Skeletal muscle cell (primary cell): ENCODE data around the gene NRXN3.

Experiments
- DNase-seq: peaks from one replicate; pipeline ENCODE4 v3.0.0-alpha.2; 2010; ENCODE audit warnings: low read depth
- H3K4me3 ChIP-seq: 2 replicates; pipeline ENCODE4 v1.5.1; 2011; ENCODE audit warnings: low read depth, mild to moderate bottlenecking, control low read depth, low read length, moderate library complexity

NRXN3 gene

DNA sequence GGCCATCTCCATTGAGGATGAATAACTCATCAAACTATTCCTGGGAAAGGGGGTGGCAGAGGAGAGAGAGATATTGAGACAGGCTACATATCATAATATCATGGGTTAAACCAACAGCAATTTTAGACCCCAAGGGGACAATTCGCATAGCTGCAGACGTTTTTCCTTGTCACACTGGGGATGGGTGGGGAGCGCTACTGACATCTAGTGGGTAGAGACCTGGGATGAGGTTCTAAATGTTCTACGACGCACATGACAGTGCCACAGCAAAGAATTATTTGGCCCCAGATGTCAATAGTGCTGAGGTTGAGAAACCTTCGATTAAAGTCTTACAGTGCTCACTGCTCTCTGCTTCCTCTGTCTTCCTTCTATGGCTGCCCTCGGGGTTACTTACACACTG, 425.6 kb downstream of the NRXN3 start:
- H3K4me3 ChIP-seq, result no peak overlapping the region
- no peak for DNase-seq

GRCh38 chr14:78598046-78598920, 428.1 kb downstream of the NRXN3 start:
- no peak overlapping the region for H3K4me3 ChIP-seq
- no peak for DNase-seq

DNA sequence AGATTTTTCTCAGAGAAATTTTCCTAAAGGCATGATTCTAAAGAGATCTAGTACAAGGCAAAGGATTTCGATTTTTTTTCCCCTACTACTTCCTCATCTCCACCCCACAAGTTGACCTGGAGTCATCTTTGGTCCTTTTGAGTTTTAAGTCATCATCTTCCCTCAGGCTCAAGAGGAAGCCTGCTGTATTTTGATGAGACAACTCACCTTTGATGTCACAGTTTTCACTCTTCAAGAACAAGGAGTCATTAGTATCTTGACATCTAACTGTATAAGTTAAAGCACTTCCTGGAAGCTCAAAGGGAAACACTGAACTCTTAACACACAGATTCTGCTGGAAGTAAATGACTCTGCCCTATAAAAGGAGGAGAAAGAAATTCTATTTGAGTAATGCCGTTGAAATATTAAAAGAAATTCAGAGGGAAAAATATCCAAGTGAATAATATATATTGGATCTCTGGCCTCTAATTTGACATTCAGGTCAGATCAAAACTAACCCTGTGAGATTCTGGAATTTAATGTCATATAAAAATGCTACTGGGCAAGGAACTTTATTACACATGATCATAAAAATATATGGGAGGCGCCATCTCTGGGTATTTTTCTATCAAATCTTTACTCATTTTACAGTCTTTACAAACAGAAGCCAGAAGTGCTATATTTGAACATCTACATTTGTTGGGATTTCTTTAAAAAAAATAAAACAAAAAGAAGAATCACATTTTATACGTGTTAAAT, 435.0 kb downstream of the NRXN3 start:
- DNase-seq, result no peak

GRCh38 chr14:78605897-78606500, 435.8 kb downstream of the NRXN3 start:
- peak; percentile 53 for DNase-seq
- H3K4me3 ChIP-seq, result no peak overlapping the region

More for the DNA sequence above, 435.0 kb downstream of the NRXN3 start:
- H3K4me3 ChIP-seq, result no peak overlapping the region

DNA sequence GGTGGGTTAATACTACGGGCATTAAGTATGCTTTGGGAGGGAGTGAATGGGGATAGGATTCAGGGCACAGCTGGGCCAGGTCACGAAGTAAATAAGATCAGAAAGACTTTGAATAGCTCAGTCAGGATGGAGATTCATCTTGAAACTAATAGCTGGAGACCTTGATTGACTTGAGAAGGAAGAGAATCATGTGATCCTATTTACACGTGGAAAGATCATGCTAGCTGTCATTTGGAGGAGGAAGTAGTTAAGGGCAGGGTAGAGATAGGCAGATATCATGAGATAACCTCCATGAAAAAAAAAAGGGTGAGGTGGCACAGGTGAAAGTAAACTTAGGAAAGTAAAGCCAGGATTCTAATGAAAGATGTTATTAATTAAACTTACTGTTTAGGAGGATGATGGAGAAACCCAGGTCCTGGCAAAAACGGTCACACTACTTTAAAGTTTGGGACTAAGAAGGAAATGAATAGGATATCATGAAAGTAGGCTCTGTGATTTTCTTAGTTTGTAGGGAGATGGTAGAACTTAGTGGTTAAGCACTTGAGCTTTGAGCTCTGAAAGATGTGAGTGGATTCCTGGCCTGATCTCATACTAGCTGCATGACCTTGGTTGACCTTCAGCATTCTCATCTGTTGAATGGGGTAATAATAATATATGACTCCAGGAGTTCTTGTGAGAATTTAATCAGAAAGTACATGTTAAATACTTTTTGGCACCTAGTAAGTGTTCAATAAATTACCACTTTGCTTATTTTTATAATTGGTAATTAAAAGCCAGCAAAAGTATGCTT, 439.0 kb downstream of the NRXN3 start:
- H3K4me3 ChIP-seq, result no peak overlapping the region
- no peak for DNase-seq

GRCh38 chr14:78610994-78611393, 440.8 kb downstream of the NRXN3 start:
- DNase-seq, result no peak
- no peak overlapping the region for H3K4me3 ChIP-seq

DNA sequence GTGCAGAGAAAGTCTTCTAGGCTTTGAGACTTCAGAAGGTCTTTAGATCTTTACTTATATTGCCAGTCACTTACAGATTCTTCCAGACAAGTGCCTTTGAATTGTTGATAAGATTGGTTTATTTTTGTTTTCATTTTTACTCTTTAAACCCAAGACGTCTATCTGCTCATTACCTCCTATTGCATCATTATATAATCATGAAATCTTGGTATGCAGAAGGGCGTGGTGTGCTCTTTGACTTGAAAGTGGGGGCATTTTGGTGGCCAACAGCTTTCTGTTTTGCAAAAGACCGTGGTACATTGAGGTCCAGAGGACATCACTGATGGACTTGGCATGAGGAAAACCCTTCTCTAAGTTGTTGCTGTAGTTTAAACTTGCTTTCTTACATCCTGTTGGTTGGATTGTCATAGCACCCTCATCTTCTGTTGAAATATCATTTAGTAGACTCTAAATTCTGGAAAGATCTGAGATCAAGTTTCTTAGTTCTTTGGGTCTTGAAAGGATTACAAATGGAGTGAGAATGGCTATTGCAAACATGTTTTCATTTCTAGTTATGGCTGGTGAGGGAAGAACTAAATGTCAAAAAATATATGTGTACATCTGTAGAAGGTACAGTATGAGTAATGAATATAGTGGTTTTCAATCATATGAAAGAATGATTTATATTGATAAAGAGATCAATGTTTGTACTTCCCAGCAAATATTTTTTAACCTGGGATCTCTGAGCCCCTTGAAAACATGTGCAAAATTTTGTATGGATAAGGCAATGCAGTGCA, 441.8 kb downstream of the NRXN3 start:
- no peak for DNase-seq
- no peak overlapping the region for H3K4me3 ChIP-seq

DNA sequence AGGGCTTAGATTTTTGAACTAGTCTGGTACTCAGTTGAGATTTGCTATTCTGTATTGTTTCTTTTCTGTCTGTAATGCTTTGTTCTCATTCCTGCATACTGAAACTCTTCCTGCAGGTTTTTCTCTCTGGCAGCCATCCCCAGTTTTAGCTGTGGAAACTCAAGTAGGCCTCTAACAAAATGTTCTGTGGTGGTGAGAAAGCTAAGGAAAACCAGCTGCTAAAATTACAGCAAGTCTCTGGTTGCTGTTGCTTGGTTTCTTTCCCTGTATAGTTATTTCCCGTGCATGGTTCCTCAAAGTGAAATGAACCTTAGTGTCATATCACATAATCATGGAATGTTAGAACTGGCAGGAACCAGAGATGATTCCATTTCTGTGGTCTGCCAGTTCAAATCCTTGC, 442.5 kb downstream of the NRXN3 start:
- no peak for DNase-seq

DNA sequence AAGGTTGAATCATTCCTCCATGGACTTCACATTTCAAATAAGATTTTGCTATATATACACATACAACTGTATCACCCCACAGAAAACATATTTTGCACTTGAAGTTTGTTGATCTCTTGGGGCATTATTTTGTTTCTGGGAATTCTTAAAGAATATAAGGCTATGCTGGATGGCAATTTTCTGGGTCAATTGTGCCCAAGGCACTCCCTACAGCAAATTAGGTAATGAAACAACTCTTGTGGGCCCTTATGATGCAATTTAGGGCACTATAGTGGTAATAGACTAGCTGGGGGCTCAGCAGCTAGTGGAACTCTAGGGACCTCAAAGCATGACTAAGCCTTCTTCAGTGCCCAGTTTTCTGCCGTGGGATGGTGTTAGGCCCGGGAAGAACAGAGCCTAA, 444.4 kb downstream of the NRXN3 start:
- no peak overlapping the region for H3K4me3 ChIP-seq
- no peak for DNase-seq

More for the DNA sequence above, 442.5 kb downstream of the NRXN3 start:
- H3K4me3 ChIP-seq, result no peak overlapping the region

DNA sequence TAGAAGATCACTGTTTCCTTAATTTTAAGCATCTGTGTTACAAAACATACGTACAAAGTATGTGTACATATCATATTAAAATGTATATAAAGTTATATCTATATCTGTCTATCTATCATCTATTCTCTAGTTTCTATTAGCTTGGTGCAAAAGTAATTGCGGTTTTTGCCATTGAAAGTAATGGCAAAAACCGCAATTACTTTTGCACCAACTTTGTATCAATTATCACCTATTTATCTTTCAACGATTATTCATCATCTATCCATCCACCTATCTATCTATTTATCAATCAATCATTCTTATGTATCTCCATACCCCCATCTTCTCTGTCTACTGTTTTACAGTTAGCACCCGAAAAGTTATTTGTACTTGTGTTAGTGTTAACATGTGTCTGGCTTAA, 447.6 kb downstream of the NRXN3 start:
- no peak for DNase-seq
- no peak overlapping the region for H3K4me3 ChIP-seq

GRCh38 chr14:78618368-78618767, 448.2 kb downstream of the NRXN3 start:
- DNase-seq, result no peak
- H3K4me3 ChIP-seq, result no peak overlapping the region

- no peak for DNase-seq
- H3K4me3 ChIP-seq, result no peak overlapping the region
Measured at GRCh38 chr14:78627114-78627513, 456.9 kb downstream of the NRXN3 start.

DNA sequence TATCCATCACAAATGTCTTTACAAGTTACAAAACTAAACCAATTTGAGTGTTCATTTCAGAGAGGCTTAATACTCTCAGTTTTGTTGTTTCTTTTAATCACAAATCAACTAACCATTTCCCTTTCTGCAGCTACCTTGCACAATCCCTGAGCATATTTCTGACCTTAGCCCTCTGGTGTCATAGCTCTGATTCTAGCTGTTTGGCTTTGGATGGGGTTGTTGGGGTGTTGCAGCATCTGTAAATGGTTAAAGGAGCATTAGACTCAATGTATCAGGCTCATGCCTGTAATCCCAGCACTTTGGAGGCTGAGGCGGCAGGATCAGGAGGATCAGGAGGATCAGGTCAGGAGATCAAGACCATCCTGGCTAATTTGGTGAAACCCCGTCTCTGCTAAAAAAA, 461.4 kb downstream of the NRXN3 start:
- H3K4me3 ChIP-seq, result no peak overlapping the region
- no peak for DNase-seq

DNA sequence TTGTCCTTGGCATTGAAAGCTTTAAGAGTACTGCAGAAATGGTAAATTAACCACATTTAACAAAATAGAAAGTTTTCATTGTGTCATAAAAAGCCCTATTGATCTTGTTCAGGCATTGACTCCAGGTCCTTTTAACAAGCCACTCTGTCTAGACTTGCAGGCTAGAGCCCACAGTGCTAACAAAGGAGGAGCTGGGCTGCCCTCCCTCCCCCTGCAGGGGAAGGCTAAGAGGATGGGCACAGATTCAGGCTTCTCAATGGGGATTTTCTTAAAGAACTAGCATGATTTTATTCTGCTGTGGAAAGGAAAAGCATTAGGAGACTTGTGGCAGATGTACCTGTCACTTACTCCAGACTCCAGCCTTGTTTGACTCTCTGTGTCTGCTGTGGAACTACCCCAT, 463.6 kb downstream of the NRXN3 start:
- DNase-seq, result no peak
- no peak overlapping the region for H3K4me3 ChIP-seq

DNA sequence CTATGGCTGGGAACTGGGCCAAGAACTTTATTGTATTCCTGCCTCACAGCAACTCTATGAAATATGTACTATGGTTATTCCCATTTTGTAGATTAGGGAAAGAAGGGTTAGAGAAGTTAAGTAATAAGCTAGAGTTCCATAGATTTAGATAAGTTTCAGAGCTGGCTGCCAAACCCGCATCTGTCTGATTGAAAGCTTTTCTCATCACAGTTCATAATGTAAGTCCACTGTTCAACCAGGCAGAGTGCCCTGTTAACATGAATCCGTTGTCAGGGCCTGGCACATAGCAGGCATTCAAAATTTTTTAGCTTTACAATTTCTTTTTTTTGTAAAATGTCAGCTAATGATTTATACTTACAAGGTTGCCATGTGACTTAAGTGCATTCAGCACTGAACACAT, 467.3 kb downstream of the NRXN3 start:
- no peak overlapping the region for H3K4me3 ChIP-seq
- no peak for DNase-seq

DNA sequence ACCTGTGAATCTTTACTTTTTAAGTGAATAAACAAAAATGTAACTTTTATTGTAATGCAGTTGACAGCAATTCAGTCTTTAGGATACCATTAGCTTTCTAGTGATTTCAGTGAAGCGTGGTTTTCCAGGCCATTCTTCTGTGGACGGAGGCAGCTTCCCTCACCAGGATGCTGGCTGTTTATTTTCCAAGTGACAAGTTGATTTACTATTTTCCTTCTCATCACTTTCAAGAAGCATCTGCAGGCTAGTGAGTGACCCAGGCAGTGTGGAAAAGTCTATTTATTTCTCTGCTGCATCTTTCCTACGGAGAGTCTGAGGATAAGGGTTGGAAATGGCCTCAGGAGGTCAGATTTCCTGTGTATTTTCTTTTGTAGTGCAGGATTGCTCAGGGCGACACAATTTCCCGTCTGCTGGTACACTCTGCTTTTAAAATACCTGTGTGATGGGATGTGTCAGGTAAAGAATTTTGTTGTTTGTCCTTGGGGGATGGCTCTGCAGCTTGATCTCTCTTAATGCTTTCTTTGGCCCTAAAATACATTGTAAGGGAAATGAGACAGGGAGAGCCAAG, 467.8 kb downstream of the NRXN3 start:
- no peak overlapping the region for H3K4me3 ChIP-seq
- no peak for DNase-seq

GRCh38 chr14:78638926-78639325, 468.8 kb downstream of the NRXN3 start:
- DNase-seq, result no peak
- H3K4me3 ChIP-seq, result no peak overlapping the region

DNA sequence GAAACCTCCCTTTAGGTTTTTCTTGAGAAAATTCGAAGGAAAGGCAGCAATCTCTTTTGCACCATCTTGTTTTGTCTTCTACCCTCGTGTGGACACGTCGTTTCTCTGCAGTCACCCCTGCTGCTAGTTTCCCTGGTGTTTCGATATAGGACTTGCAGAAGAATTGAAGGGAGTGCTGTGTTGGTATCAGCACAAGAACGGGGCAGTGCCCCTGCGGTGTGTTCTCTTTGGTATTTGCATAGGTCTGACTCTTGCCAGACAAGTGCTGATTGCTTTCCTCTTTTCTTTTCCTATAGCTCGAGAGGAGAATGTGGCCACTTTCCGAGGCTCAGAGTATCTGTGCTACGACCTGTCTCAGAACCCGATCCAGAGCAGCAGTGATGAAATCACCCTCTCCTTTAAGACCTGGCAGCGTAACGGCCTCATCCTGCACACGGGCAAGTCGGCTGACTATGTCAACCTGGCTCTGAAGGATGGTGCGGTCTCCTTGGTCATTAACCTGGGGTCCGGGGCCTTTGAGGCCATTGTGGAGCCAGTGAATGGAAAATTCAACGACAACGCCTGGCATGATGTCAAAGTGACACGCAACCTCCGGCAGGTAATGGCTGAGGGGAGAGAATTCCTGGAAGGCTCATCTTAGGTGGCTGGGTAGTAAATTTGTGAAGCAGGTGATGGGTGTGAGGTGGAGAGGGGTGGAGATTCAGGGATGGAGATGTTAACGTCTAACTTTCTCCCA, 474.8 kb downstream of the NRXN3 start:
- no peak overlapping the region for H3K4me3 ChIP-seq
- DNase-seq, result no peak
